Measurements from ENCODE around the gene ACER3. TPM values are rescaled to one million over a fixed set of nuclear protein-coding genes. Genes with fewer than 3 reads are reported as not detected.

Gene ACER3
- total RNA-seq, 2 donors from 2014 or later: 7.0 to 24.7 TPM

DNA sequence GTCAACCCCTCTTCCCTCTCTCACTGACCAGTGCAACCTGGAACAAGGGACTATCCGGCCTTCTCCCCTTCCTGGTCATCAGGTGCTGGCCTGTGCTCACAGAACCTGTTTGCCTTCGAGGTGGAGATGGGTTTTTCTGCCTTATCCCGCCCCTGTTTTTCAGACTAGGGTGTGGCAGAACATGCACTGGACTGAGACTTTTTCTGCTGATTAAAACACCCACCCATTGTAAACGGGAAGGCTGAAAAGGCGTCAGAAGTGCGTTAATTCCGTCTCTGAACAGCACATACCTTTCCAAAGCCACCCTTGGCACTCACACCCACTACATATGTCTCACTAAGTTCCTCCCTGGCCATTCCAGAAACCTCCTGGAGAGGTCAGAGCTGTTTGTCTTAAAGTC lies 169.1 kb downstream of the ACER3 start:
- no peak for ATAC-seq (ENCODE audit: insufficient number of reproducible peaks, low FRiP score, low read depth)
- no peaks in the 10 kb centered on the region for H3K9me3 ChIP-seq
- no peaks in the 10 kb centered on the region for H3K4me1 ChIP-seq (ENCODE audit: control insufficient read depth in 1 of 2, low read depth in 2 of 2)
- no peak for DNase-seq (ENCODE audit: low spot score)
- H3K27me3 ChIP-seq (replicated peaks; ENCODE audit: insufficient read depth): no peaks in the 10 kb centered on the region
- H3K36me3 ChIP-seq: no peaks in the 10 kb centered on the region
- H3K27ac ChIP-seq: no peak overlapping the region
- TF ChIP-seq, protein P1, sequence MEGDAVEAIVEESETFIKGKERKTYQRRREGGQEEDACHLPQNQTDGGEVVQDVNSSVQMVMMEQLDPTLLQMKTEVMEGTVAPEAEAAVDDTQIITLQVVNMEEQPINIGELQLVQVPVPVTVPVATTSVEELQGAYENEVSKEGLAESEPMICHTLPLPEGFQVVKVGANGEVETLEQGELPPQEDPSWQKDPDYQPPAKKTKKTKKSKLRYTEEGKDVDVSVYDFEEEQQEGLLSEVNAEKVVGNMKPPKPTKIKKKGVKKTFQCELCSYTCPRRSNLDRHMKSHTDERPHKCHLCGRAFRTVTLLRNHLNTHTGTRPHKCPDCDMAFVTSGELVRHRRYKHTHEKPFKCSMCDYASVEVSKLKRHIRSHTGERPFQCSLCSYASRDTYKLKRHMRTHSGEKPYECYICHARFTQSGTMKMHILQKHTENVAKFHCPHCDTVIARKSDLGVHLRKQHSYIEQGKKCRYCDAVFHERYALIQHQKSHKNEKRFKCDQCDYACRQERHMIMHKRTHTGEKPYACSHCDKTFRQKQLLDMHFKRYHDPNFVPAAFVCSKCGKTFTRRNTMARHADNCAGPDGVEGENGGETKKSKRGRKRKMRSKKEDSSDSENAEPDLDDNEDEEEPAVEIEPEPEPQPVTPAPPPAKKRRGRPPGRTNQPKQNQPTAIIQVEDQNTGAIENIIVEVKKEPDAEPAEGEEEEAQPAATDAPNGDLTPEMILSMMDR (IDR thresholded peaks at IDR 0.05): no peak
- H3K4me3 ChIP-seq: no peak overlapping the region

DNA sequence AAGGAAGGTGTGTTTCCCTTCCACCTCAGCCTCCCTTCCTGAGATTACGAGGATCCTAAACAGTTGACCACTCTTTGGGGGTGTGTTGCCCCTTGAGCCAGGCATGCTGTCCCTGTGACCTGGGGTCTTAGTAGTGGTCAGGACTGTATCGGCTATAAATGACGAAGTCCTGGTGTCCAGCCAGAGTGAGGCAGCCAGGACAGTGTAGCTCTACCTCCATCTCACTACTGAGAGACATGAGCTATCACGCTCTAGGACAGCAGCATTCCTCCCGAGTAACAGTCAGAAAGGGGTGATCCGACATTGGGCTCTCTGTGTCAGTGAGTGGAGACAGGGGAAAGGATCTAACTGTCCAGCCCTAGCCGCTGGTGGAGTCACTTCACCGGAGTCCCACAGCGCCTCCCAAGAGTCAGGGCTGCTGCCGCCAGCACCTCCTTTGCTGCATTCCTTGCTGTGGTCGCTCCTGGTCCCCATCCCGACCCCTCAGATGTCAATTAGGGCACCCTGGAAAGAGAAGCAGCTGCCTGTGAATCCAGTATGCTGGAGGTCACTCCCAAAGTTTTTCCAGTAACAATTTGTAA lies 170.2 kb downstream of the ACER3 start:
- Histone ChIP-seq H3K4me3 (no peak overlapping the region), H3K27me3 (replicated peaks; ENCODE audit: insufficient read depth) (no peaks in the 10 kb centered on the region), H3K36me3 (no peaks in the 10 kb centered on the region), H3K27ac (no peak overlapping the region), H3K4me1 (ENCODE audit: control insufficient read depth in 1 of 2, low read depth in 2 of 2) (no peaks in the 10 kb centered on the region), H3K9me3 (no peaks in the 10 kb centered on the region)
- no peak for ATAC-seq (ENCODE audit: insufficient number of reproducible peaks, low FRiP score, low read depth)
- DNase-seq (ENCODE audit: low spot score): no peak
- TF ChIP-seq, protein P1 (IDR thresholded peaks at IDR 0.05): no peak

DNA sequence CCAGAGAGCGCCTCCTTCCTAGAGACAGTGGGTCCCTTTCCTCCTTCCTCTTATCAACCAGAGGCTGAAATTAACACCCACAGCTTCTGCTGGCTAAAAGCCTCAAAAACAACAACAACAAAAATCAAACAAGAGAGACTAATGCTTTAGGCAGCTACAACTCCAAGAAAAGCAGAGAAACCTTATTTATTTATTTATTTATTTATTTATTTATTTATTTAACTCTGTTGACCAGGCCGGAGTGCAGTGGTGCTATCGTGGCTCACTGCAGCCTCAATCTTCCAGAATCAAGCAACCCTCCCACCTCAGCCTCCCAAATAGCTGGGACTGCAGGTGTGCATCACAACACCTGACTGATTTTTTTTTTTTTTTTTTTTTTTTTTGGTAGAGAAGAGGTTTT lies 170.9 kb downstream of the ACER3 start:
- TF ChIP-seq, protein P1 (IDR thresholded peaks at IDR 0.05): no peak
- Histone ChIP-seq H3K27me3 (replicated peaks; ENCODE audit: insufficient read depth) (no peaks in the 10 kb centered on the region), H3K4me1 (ENCODE audit: control insufficient read depth in 1 of 2, low read depth in 2 of 2) (no peaks in the 10 kb centered on the region), H3K9me3 (no peaks in the 10 kb centered on the region), H3K27ac (no peak overlapping the region), H3K36me3 (no peaks in the 10 kb centered on the region), H3K4me3 (no peak overlapping the region)
- DNase-seq (ENCODE audit: low spot score): no peak
- no peak for ATAC-seq (ENCODE audit: insufficient number of reproducible peaks, low FRiP score, low read depth)

DNA sequence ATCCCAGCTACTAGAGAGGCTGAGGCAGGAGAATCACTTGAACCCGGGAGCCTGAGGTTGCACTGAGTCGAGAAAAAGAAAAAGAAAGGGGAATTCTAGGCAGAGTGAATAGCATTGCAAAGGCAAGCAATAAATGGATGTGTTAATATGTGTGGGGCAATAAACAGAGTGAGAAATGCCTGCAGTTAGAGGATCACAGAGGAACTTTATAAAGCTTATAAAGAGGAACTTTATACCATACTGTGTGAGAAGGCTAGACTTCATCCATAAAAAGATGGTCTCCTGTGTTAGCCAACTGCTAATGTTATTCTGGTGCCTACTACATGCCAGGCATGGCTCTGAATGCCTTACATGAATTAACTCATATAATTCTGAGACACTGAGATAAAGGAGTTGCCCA lies 174.3 kb downstream of the ACER3 start:
- no peaks in the 10 kb centered on the region for H3K27me3 ChIP-seq (replicated peaks; ENCODE audit: insufficient read depth)
- ATAC-seq (ENCODE audit: insufficient number of reproducible peaks, low FRiP score, low read depth): no peak
- no peaks in the 10 kb centered on the region for H3K36me3 ChIP-seq
- H3K4me3 ChIP-seq: no peak overlapping the region
- no peaks in the 10 kb centered on the region for H3K9me3 ChIP-seq
- DNase-seq (ENCODE audit: low spot score): no peak
- peaks cover 0 to 8% of the 10 kb centered on the region in 2 donors for H3K4me1 ChIP-seq (ENCODE audit: control insufficient read depth in 1 of 2, low read depth in 2 of 2)
- no peak overlapping the region for H3K27ac ChIP-seq
- TF ChIP-seq, protein P1 (IDR thresholded peaks at IDR 0.05): no peak

DNA sequence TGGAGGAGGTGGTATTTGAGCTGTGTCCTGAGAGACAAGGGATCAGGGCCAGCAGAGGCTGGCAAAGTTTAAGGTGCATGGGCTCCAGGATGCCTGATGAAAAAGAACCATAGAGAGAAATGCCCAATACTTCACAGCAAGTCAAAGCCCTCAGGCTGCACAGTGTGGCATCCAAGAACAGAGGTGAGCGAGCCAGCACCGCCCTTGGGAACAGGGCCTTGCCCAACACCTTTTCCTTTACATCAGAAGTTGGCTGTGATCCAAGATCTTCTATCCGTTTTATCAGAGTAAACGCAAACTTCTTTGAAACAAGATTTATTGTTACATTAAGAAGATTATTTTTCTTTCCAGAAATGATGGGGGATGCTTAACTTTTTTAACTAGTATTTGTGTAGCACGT lies 174.9 kb downstream of the ACER3 start:
- TF ChIP-seq, protein P1 (IDR thresholded peaks at IDR 0.05): no peak
- H3K27me3 ChIP-seq (replicated peaks; ENCODE audit: insufficient read depth): no peaks in the 10 kb centered on the region

More for the DNA sequence above, 174.9 kb downstream of the ACER3 start:
- H3K4me3 ChIP-seq: no peak overlapping the region
- DNase-seq (ENCODE audit: low spot score): no peak
- no peak overlapping the region for H3K27ac ChIP-seq
- no peak for ATAC-seq (ENCODE audit: insufficient number of reproducible peaks, low FRiP score, low read depth)
- H3K9me3 ChIP-seq: no peaks in the 10 kb centered on the region
- H3K4me1 ChIP-seq (ENCODE audit: control insufficient read depth in 1 of 2, low read depth in 2 of 2): peaks cover 0 to 9% of the 10 kb centered on the region in 2 donors
- no peaks in the 10 kb centered on the region for H3K36me3 ChIP-seq
